Uterus (tissue), 4 donors: ENCODE measurements around the gene DCUN1D1. TPM values are rescaled to one million over a fixed set of nuclear protein-coding genes. Genes with fewer than 3 reads are reported as not detected.
"Not testable (repeated sequence)": the region's sequence is repeated elsewhere in the genome, so short reads cannot be mapped to it uniquely, and the experiment has no call there.

Experiments used
- DNase-seq, 2 donors: peaks; one replicate each; pipeline ENCODE4 v3.0.0-alpha.2; 2019 to 2020
- H3K27ac ChIP-seq, 2 donors: fragments of 200-600 bp; sonication (generic); 1 replicate in 1 of 2; 2 replicates in 1 of 2; pipeline ENCODE4 v1.5.1; 2016 to 2018
- H3K27me3 ChIP-seq, 2 donors: fragments of 200-600 bp; sonication (generic); one replicate each; pipeline ENCODE4 v1.5.1; 2018 to 2019; ENCODE audit warnings: control low read depth in 1 of 2
- H3K36me3 ChIP-seq, 2 donors: fragments of 200-600 bp; sonication (generic); one replicate each; pipeline ENCODE4 v1.5.1; 2019; ENCODE audit warnings: control low read depth in 1 of 2
- H3K4me1 ChIP-seq, 2 donors: fragments of 200-600 bp; sonication (generic); one replicate each; pipeline ENCODE4 v1.5.1; 2018 to 2019; ENCODE audit warnings: control low read depth in 1 of 2
- H3K4me3 ChIP-seq, 2 donors: fragments of 200-600 bp; sonication (generic); 1 replicate in 1 of 2; 2 replicates in 1 of 2; pipeline ENCODE4 v1.5.1; 2018 to 2019; ENCODE audit warnings: mild to moderate bottlenecking in 1 of 2
- H3K9me3 ChIP-seq, 2 donors: fragments of 200-600 bp; sonication (generic); one replicate each; pipeline ENCODE4 v1.5.1; 2019; ENCODE audit warnings: control low read depth in 1 of 2
- CTCF ChIP-seq, 4 experiments: fragments of 200-600 bp in 2 of 4; fragments of 450-650 bp in 2 of 4; sonication (generic) in 2 of 4; IDR thresholded peaks; one replicate each; pipeline ENCODE4 v1.5.1; 2016 to 2019; ENCODE audit warnings: antibody characterized with exemption in 4 of 4, mild to moderate bottlenecking in 2 of 4, moderate library complexity in 1 of 4
- POLR2A ChIP-seq, 2 donors: fragments of 450-650 bp; IDR thresholded peaks; one replicate each; pipeline ENCODE4 v1.6.1; 2016; ENCODE audit warnings: antibody characterized with exemption in 2 of 2, mild to moderate bottlenecking in 1 of 2, moderate library complexity in 1 of 2
- intact Hi-C: fragments of 100-400 bp; cut with DNase I; formaldehyde crosslinking; loops from one replicate; pipeline ENCODE4 v1.15.1; 2023; ENCODE audit warnings: low total_unique reads
- total RNA-seq, 4 donors: library from RNA; depleted of rRNA in 3 of 4; stranded (reverse); fragments of >200 nt in 3 of 4; gene quantifications; one replicate each; pipeline versions ENCODE4 v1.1.0 to v1.2.4, GENCODE V29; 2014 to 2023
- donor health status: DM: yes; HTN: yes; CAD: no.

The DCUN1D1 gene
- total RNA-seq, 4 donors from 2014 or later: 13.1 to 70.4 (median 33.3) TPM

GRCh38 chr3:183006396-183007002, 26.2 kb upstream of the DCUN1D1 start:
- Histone ChIP-seq H3K9me3 (no peaks in the 10 kb centered on the region), H3K36me3 (no peaks in the 10 kb centered on the region), H3K27ac (no peak overlapping the region), H3K27me3 (no peaks in the 10 kb centered on the region), H3K4me1 (no peaks in the 10 kb centered on the region), H3K4me3 (no peak overlapping the region)
- intact Hi-C loops: no loop called here
- DNase-seq: no peak
- no peak for TF ChIP-seq CTCF (IDR thresholded peaks at IDR 0.05)
- TF ChIP-seq POLR2A (IDR thresholded peaks at IDR 0.05): no peak

- Histone ChIP-seq H3K27me3 (no peaks in the 10 kb centered on the region), H3K4me3 (no peak overlapping the region), H3K9me3 (no peaks in the 10 kb centered on the region), H3K4me1 (no peaks in the 10 kb centered on the region), H3K27ac (no peak overlapping the region), H3K36me3 (no peaks in the 10 kb centered on the region)
- intact Hi-C loops: no loop called here
- DNase-seq: no peak
- no peak for TF ChIP-seq POLR2A (IDR thresholded peaks at IDR 0.05)
- no peak for TF ChIP-seq CTCF (IDR thresholded peaks at IDR 0.05)
These were observed 19.4 kb upstream of the DCUN1D1 start for GRCh38 chr3:182999767-183000166.

GRCh38 chr3:182993486-182994201, 13.3 kb upstream of the DCUN1D1 start:
- H3K27me3 ChIP-seq, H3K4me1 ChIP-seq, H3K4me3 ChIP-seq, H3K9me3 ChIP-seq, intact Hi-C loops, H3K27ac ChIP-seq, H3K36me3 ChIP-seq, DNase-seq: not testable (repeated sequence)

GRCh38 chr3:182989566-182989965, 9.2 kb upstream of the DCUN1D1 start:
- no peak overlapping the region for H3K4me3 ChIP-seq
- no peak for DNase-seq
- H3K36me3 ChIP-seq: no peaks in the 10 kb centered on the region
- no peaks in the 10 kb centered on the region for H3K4me1 ChIP-seq
- TF ChIP-seq CTCF (IDR thresholded peaks at IDR 0.05) (no peak), POLR2A (IDR thresholded peaks at IDR 0.05) (no peak)
- no peak overlapping the region for H3K27ac ChIP-seq
- H3K9me3 ChIP-seq: no peaks in the 10 kb centered on the region
- H3K27me3 ChIP-seq: no peaks in the 10 kb centered on the region
- intact Hi-C loops: no loop called here

- Histone ChIP-seq H3K4me3 (no peak overlapping the region), H3K36me3 (no peaks in the 10 kb centered on the region), H3K27me3 (no peaks in the 10 kb centered on the region), H3K9me3 (no peaks in the 10 kb centered on the region), H3K27ac (no peak overlapping the region), H3K4me1 (no peaks in the 10 kb centered on the region)
- no peak for TF ChIP-seq CTCF (IDR thresholded peaks at IDR 0.05)
- TF ChIP-seq POLR2A (IDR thresholded peaks at IDR 0.05): no peak
- DNase-seq: no peak
- intact Hi-C loops: no loop called here
These were observed 5.7 kb upstream of the DCUN1D1 start for GRCh38 chr3:182986021-182986420.
